ENCODE measurements around the gene RDH11.
"Not testable (repeated sequence)": the region's sequence is repeated elsewhere in the genome, so short reads cannot be mapped to it uniquely, and the experiment has no call there.

Gene RDH11

GRCh38 chr14:67695394-67695949 lies at the start of gene RDH11:
RDH11 (minus strand) TSS chr14:67695764; CDS start chr14:67695703, 61 bp downstream.
- peak; percentile 92 for DNase-seq

- DNase-seq = no peak
These were observed 48.5 kb upstream of the RDH11 start for GRCh38 chr14:67744046-67744445.

- peak; percentile 70 for DNase-seq
These were observed 43.4 kb upstream of the RDH11 start for GRCh38 chr14:67738740-67739504.

GRCh38 chr14:67736771-67737170 lies 41.2 kb upstream of the RDH11 start:
- no peak for DNase-seq

GRCh38 chr14:67735336-67736147 lies 40.0 kb upstream of the RDH11 start:
- no peak for DNase-seq

GRCh38 chr14:67734675-67735074 lies 39.1 kb upstream of the RDH11 start:
- no peak for DNase-seq

- DNase-seq = no peak
These were observed 38.1 kb upstream of the RDH11 start for GRCh38 chr14:67733616-67734015.

- DNase-seq = no peak
These were observed 33.7 kb upstream of the RDH11 start for GRCh38 chr14:67729072-67729885.

- DNase-seq = no peak
These were observed 32.7 kb upstream of the RDH11 start for GRCh38 chr14:67728258-67728657.

- DNase-seq = no peak
These were observed 31.8 kb upstream of the RDH11 start for GRCh38 chr14:67727361-67727760.

GRCh38 chr14:67725171-67725570 lies 29.6 kb upstream of the RDH11 start:
- no peak for DNase-seq

- DNase-seq = no peak
These were observed 26.7 kb upstream of the RDH11 start for GRCh38 chr14:67722293-67722692.

GRCh38 chr14:67721875-67722274 lies 26.3 kb upstream of the RDH11 start:
- DNase-seq = no peak

GRCh38 chr14:67719866-67720265 lies 24.3 kb upstream of the RDH11 start:
- DNase-seq = no peak

GRCh38 chr14:67719385-67719784 lies 23.8 kb upstream of the RDH11 start:
- DNase-seq = not testable (repeated sequence)

GRCh38 chr14:67718265-67718664 lies 22.7 kb upstream of the RDH11 start:
- no peak for DNase-seq

GRCh38 chr14:67717048-67717447 lies 21.5 kb upstream of the RDH11 start:
- DNase-seq = no peak

GRCh38 chr14:67710209-67710608 lies 14.6 kb upstream of the RDH11 start:
- DNase-seq = no peak

GRCh38 chr14:67709796-67710195 lies 14.2 kb upstream of the RDH11 start:
- DNase-seq = not testable (repeated sequence)

- DNase-seq = not testable (repeated sequence)
These were observed 13.8 kb upstream of the RDH11 start for GRCh38 chr14:67709346-67709745.

- no peak for DNase-seq
These were observed 9.6 kb upstream of the RDH11 start for GRCh38 chr14:67705211-67705610.

GRCh38 chr14:67704484-67705089 lies 9.0 kb upstream of the RDH11 start:
- DNase-seq = peak; percentile 69
